ENCODE results near the gene SLC12A6. TPM values are rescaled to one million over a fixed set of nuclear protein-coding genes. Genes with fewer than 3 reads are reported as not detected.
"Not testable (repeated sequence)": the region's sequence is repeated elsewhere in the genome, so short reads cannot be mapped to it uniquely, and the experiment has no call there.

The SLC12A6 gene
- total RNA-seq (2012; rRNA removed) = 10.9 and 12.9 TPM in 2 replicates

DNA sequence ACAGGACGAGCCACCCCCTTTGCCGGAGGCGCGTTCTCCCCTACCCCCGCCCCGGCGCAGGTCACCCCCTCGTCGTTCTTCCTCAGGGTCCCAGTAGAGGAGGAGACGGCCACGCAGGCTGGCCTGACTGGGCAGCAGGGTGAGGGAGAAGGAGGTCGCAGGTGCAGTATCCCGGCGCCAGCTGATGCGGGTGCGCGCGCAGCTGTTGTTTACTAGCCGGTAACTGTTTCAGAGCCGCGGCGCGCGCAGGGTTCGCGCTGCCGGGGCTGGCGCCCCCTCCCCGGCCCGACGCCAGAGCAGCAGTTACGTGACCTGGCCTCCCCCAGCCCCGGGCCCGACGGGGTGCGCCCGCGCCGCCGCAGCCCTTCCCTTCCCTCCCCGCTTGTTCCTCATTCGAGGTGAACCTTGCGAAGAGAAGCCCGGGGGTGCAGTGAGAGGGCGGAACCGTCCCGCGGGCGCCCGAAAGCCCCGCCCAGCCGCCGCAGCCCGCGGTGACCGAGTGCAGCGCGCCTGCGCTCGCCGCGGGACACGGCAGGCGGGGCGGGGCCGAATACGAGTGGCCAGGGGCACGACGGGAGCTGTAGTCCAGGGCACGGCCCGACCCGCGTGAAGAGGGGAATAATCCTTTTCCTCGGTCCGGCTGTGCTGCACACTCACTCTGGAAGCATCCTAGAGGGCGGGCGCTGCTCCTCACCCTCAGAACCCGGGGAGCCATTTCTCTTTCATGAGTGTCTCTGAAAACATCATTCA is at the start of gene SLC12A6:
SLC12A6 (minus strand) TSS at position 225 of the 750 bp plus-strand sequence. CDS start 1,101 bp downstream, outside the sequence.
- Histone ChIP-seq H3K4me1 (ENCODE audit: control insufficient read depth, insufficient read depth, low read length) (peaks cover 48% of the 10 kb centered on the region), H3K27me3 (ENCODE audit: control insufficient read depth, insufficient read depth, low read length) (no peaks in the 10 kb centered on the region), H3K9me3 (replicated peaks; ENCODE audit: low read length) (no peaks in the 10 kb centered on the region), H3K4me3 (ENCODE audit: low read length) (peak within 1 kb of the TSS; percentile 91), H3K4me2 (ENCODE audit: low read length) (peak within 1 kb of the TSS; percentile 86), H3K9ac (ENCODE audit: low read depth, low read length) (peak within 1 kb of the TSS; percentile 84), H3K36me3 (ENCODE audit: insufficient read depth, low read length) (peaks cover 15% of the 10 kb centered on the region)

DNA sequence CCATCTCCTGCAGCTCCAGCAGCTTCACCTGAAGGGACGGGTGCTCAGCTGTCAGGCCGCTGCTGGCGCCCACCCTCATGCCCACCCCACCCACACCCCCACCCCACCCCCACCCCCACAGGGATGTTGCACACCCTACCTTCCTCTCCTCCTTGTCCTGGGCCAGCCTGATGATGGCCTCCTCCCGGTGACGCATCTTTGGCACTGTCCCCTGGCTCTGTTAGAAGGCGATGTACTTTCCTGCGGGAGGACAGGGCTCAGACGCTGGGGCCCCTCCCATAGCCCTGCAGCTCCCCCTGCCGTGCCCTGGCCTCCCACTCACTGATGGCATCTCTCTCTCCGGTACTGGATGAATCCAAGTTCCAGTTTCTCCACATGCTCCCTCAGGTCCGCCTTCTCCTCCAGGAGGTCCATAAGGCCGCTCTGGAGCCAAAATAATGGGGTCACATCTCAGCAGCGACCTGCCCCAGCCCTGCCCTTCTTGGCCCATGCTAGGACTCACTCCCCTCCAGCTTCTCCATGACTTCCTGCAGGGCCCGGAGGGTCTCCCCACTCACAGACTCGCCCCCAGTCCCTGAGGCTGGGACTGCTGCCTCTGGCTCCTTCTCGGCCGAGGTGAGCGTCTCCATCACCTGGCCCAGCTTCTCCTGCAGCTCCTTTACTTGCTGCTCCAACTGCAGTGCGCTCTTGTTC is 44.4 kb upstream of the SLC12A6 start:
- not testable (repeated sequence) for H3K4me2 ChIP-seq (ENCODE audit: low read length); H3K9ac ChIP-seq (ENCODE audit: low read depth, low read length); H3K9me3 ChIP-seq (replicated peaks; ENCODE audit: low read length)

DNA sequence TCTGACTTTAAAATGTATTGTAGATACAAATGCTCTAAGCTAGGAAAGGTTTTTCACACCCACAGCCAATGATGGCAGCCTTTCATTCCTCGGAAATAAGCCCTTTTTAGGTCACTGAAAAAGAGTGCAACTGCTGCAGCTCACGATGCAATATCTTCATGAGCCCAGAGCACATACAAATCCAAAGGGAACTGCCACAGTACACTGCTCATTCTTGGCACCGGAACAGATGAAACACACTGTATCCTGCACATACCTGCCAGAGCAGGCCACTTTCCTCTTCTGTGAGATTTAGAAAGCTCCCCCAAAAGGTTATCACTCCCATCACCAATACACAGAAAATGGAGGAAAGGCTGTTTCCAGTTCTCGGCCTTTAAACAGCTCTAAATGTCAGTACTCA is 42.9 kb upstream of the SLC12A6 start:
- not testable (repeated sequence) for H3K4me3 ChIP-seq (ENCODE audit: low read length); H3K27me3 ChIP-seq (ENCODE audit: control insufficient read depth, insufficient read depth, low read length); H3K36me3 ChIP-seq (ENCODE audit: insufficient read depth, low read length); H3K9me3 ChIP-seq (replicated peaks; ENCODE audit: low read length); H3K9ac ChIP-seq (ENCODE audit: low read depth, low read length); H3K4me2 ChIP-seq (ENCODE audit: low read length); H3K4me1 ChIP-seq (ENCODE audit: control insufficient read depth, insufficient read depth, low read length)

More for the DNA sequence above, 44.4 kb upstream of the SLC12A6 start:
- H3K4me3 ChIP-seq (ENCODE audit: low read length); H3K36me3 ChIP-seq (ENCODE audit: insufficient read depth, low read length); H3K27me3 ChIP-seq (ENCODE audit: control insufficient read depth, insufficient read depth, low read length); H3K4me1 ChIP-seq (ENCODE audit: control insufficient read depth, insufficient read depth, low read length): not testable (repeated sequence)

DNA sequence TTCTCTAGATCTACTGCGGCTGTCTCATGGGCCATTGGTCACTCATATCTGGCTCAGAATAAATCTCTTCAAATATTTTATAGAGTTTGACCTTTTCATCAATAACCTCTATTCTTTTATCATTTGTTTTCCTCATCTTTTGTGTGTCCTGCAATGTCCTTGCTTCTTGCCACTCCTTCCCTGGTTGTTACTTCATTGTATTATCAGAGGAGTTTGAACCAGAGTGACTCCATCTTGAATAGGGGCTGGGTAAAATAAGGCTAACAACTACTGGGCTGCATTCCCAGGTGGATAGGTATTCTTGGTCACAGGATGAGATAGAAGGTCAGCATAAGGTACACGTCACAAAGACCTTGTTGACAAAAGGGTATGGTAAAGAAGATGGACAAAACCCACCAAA is 39.3 kb upstream of the SLC12A6 start:
- Histone ChIP-seq H3K4me2 (ENCODE audit: low read length) (no peak overlapping the region), H3K4me3 (ENCODE audit: low read length) (no peak overlapping the region), H3K27me3 (ENCODE audit: control insufficient read depth, insufficient read depth, low read length) (no peaks in the 10 kb centered on the region), H3K9me3 (replicated peaks; ENCODE audit: low read length) (no peaks in the 10 kb centered on the region), H3K9ac (ENCODE audit: low read depth, low read length) (no peak overlapping the region), H3K4me1 (ENCODE audit: control insufficient read depth, insufficient read depth, low read length) (no peaks in the 10 kb centered on the region), H3K36me3 (ENCODE audit: insufficient read depth, low read length) (no peaks in the 10 kb centered on the region)

DNA sequence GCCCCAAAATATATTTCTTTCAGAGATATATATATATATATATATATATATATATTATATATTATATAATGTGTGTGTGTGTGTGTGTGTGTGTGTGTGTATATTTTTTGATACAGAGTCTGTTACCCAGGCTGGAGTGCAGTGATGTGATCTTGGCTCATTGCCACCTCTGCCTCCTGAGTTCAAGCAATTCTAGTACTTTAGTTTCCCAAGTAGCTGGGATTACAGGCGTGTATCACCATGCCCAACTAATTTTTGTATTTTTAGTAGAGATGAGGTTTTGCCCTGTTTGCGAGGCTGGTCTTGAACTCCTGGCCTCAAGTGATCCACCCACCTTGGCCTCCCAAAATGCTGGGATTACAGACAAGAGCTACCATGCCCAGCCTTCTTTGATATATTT is 38.0 kb upstream of the SLC12A6 start:
- H3K4me2 ChIP-seq (ENCODE audit: low read length); H3K4me1 ChIP-seq (ENCODE audit: control insufficient read depth, insufficient read depth, low read length); H3K9me3 ChIP-seq (replicated peaks; ENCODE audit: low read length): not testable (repeated sequence)

DNA sequence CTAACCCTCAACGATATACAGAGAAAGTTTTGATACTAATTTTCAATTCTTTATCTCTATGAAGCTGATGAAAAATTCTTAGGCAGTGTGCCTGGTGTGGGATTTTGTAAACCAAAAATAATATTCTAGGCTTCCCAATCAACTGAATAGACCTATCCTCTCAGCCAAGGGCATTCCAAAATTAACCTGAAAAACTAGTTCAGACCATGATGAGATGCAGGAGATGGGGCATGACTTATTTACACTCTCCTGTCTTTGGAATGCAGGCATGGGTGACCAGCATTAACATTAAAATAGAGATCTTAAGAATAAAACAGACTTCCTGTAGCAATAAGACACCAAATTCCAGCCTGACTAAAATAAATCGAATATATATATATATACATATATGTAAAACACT is 37.2 kb upstream of the SLC12A6 start:
- no peak overlapping the region for H3K9ac ChIP-seq (ENCODE audit: low read depth, low read length)
- no peaks in the 10 kb centered on the region for H3K27me3 ChIP-seq (ENCODE audit: control insufficient read depth, insufficient read depth, low read length)
- H3K4me1 ChIP-seq (ENCODE audit: control insufficient read depth, insufficient read depth, low read length) = no peaks in the 10 kb centered on the region
- H3K4me3 ChIP-seq (ENCODE audit: low read length) = no peak overlapping the region
- H3K36me3 ChIP-seq (ENCODE audit: insufficient read depth, low read length) = no peaks in the 10 kb centered on the region
- H3K9me3 ChIP-seq (replicated peaks; ENCODE audit: low read length) = no peaks in the 10 kb centered on the region
- H3K4me2 ChIP-seq (ENCODE audit: low read length) = no peak overlapping the region

More for the DNA sequence above, 38.0 kb upstream of the SLC12A6 start:
- not testable (repeated sequence) for H3K36me3 ChIP-seq (ENCODE audit: insufficient read depth, low read length); H3K27me3 ChIP-seq (ENCODE audit: control insufficient read depth, insufficient read depth, low read length); H3K9ac ChIP-seq (ENCODE audit: low read depth, low read length); H3K4me3 ChIP-seq (ENCODE audit: low read length)

DNA sequence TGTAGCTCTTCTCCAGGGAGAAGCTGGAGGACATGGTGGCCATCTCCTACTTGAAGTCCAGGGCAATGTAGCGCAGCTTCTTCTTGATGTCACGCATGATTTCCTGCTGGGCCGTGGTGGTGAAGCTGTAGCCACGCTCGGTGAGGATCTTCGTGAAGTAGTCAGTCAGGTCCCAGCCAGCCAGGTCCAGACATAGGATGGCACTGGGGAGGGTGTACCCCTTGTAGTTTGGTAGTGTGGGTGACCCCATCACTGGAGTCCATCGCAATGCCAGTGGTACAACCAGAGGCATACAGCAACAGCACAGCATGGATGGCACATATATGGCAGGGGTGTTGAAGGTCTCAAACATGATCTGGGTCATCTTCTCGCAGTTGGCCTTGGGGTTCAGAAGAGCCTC is 36.4 kb upstream of the SLC12A6 start:
- H3K27me3 ChIP-seq (ENCODE audit: control insufficient read depth, insufficient read depth, low read length) = no peaks in the 10 kb centered on the region
- H3K4me1 ChIP-seq (ENCODE audit: control insufficient read depth, insufficient read depth, low read length) = no peaks in the 10 kb centered on the region
- no peak overlapping the region for H3K4me3 ChIP-seq (ENCODE audit: low read length)
- H3K36me3 ChIP-seq (ENCODE audit: insufficient read depth, low read length) = no peaks in the 10 kb centered on the region
- H3K9ac ChIP-seq (ENCODE audit: low read depth, low read length) = no peak overlapping the region
- H3K9me3 ChIP-seq (replicated peaks; ENCODE audit: low read length) = no peaks in the 10 kb centered on the region
- no peak overlapping the region for H3K4me2 ChIP-seq (ENCODE audit: low read length)

DNA sequence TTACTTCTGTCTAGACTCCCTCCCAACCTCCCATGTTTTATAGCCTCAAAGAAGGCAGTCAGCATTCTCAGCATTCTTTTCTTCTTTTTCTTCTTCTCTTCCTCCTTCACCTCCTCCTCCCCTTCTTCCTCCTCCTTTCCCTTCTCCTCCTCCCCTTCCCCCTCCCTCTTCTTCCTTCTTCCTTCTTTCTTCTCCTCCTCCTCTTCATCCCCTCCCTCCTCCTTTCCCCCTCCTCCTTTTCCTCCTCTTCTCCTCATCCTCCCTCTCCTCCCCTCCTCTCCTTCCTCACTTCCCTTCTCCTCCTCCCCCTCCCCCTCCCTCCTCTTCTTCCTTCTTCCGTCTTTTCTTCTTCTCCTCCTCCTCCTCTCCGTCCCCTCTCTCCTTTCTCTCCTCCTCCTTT is 33.1 kb upstream of the SLC12A6 start:
- Histone ChIP-seq H3K4me2 (ENCODE audit: low read length) (no peak overlapping the region), H3K36me3 (ENCODE audit: insufficient read depth, low read length) (no peaks in the 10 kb centered on the region), H3K4me3 (ENCODE audit: low read length) (no peak overlapping the region), H3K4me1 (ENCODE audit: control insufficient read depth, insufficient read depth, low read length) (peaks cover 14% of the 10 kb centered on the region), H3K9me3 (replicated peaks; ENCODE audit: low read length) (no peaks in the 10 kb centered on the region), H3K9ac (ENCODE audit: low read depth, low read length) (no peak overlapping the region), H3K27me3 (ENCODE audit: control insufficient read depth, insufficient read depth, low read length) (no peaks in the 10 kb centered on the region)

DNA sequence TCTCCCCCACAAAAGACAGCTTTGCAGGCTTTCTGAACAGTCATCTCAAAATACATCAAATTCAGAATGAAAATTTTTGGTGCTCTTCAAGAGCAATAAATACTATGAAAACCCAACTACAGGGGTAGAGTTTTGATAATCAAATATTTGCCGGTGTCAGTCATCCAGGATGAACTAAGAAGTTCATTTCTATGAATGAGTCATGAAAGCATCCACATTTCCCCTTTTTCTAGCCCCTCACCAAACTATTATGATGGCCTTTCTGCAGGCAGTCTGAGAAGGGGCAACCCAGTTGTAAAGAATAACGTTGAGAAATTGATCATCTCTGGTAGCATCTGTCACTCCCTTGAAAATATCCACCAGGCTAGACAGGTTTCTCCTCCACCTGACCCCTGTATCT is 32.5 kb upstream of the SLC12A6 start:
- Histone ChIP-seq H3K9me3 (replicated peaks; ENCODE audit: low read length) (no peaks in the 10 kb centered on the region), H3K9ac (ENCODE audit: low read depth, low read length) (no peak overlapping the region), H3K27me3 (ENCODE audit: control insufficient read depth, insufficient read depth, low read length) (no peaks in the 10 kb centered on the region), H3K4me3 (ENCODE audit: low read length) (no peak overlapping the region), H3K4me1 (ENCODE audit: control insufficient read depth, insufficient read depth, low read length) (peaks cover 19% of the 10 kb centered on the region), H3K36me3 (ENCODE audit: insufficient read depth, low read length) (peaks cover under 1% of the 10 kb centered on the region), H3K4me2 (ENCODE audit: low read length) (no peak overlapping the region)

DNA sequence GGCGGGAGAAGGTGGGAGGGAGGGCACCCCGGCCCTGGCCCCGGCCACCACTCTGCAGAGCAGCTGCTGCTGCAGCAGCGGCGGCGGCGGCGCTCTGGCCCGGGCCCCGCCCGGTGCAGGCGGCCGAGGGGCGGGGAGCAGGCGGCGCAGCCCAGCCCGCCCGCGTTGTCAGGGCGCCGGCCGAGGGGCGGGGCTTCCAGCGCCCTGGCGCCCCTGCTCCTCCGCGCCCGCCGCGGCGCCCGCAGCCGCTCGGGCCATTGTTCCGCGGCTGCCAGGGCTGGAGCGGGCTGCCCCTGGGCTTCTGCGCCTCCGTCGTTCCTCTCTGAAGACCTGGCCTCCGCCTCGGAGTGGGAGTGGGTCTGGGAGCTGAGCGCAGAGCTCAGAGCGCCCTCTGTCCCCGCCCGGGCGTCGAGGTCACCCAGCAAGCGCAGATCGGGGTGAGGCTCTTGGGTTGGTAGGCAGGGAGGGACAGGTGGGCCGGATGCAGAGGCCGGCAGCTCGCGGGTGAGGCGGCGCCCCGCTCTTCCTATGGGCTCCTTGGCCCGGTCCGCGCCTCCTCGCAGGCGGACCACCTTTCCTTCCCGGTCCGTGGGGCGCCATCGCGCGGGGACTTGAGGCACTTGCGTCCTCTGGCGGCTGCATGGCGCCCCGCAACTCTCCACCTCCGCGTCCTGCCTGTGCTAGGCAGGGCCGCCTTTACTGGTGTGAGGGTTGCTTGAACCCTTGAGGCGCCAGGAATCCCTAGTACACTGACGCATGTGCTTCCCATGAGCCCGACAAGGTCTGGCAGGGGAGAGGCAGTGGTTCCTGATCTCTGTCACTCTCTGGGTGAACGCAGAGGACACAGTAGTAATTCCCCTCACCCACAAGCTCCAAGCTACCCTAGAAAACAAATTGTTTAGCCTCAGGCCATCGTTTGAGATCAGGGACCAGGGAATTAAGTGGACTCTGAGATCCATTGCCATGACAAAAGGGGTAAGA is 29.8 kb upstream of the SLC12A6 start, which contains the start of gene LPCAT4:
LPCAT4 (minus strand) TSS at position 96 of the 981 bp plus-strand sequence. CDS start 96 bp downstream, outside the sequence.
- Histone ChIP-seq H3K27me3 (ENCODE audit: control insufficient read depth, insufficient read depth, low read length) (no peaks in the 10 kb centered on the region), H3K4me2 (ENCODE audit: low read length) (peak within 1 kb of the TSS; percentile 76), H3K4me3 (ENCODE audit: low read length) (peak within 1 kb of the TSS; percentile 89), H3K9ac (ENCODE audit: low read depth, low read length) (peak within 1 kb of the TSS; percentile 89), H3K4me1 (ENCODE audit: control insufficient read depth, insufficient read depth, low read length) (peaks cover 20% of the 10 kb centered on the region), H3K9me3 (replicated peaks; ENCODE audit: low read length) (no peaks in the 10 kb centered on the region), H3K36me3 (ENCODE audit: insufficient read depth, low read length) (peaks cover 19% of the 10 kb centered on the region)

All from skeletal muscle satellite cell (primary cell).